Skeletal muscle tissue (tissue), 4 donors: Measurements from ENCODE around the gene SOCS7. TPM values are rescaled to one million over a fixed set of nuclear protein-coding genes. Genes with fewer than 3 reads are reported as not detected.

Experiments used
- H3K27ac ChIP-seq: one replicate; pipeline ENCODE4 v1.7.0; 2013; ENCODE audit warnings: mild to moderate bottlenecking, low read depth, low read length, inconsistent platforms
- H3K27me3 ChIP-seq, 3 donors: one replicate each; pipeline ENCODE4 v1.7.0; 2013; ENCODE audit warnings: low read length in 3 of 3; ENCODE audit not compliant: control insufficient read depth in 3 of 3, insufficient read depth in 3 of 3
- H3K36me3 ChIP-seq, 3 donors: one replicate each; pipeline ENCODE4 v1.7.0; 2013; ENCODE audit warnings: low read length in 3 of 3; ENCODE audit not compliant: control insufficient read depth in 3 of 3, insufficient read depth in 3 of 3
- H3K4me1 ChIP-seq, 3 donors: one replicate each; pipeline ENCODE4 v1.7.0; 2013; ENCODE audit warnings: low read length in 3 of 3, mild to moderate bottlenecking in 3 of 3; ENCODE audit not compliant: control insufficient read depth in 3 of 3, insufficient read depth in 3 of 3
- H3K4me3 ChIP-seq, 3 donors: one replicate each; pipeline ENCODE4 v1.7.0; 2013; ENCODE audit warnings: low read length in 3 of 3
- H3K9ac ChIP-seq, 3 donors: one replicate each; pipeline ENCODE4 v1.7.0; 2013; ENCODE audit warnings: low read length in 3 of 3, mild to moderate bottlenecking in 3 of 3, moderate library complexity in 2 of 3, low read depth in 1 of 3
- H3K9me3 ChIP-seq, 3 donors: one replicate each; pipeline ENCODE4 v1.7.0; 2013; ENCODE audit warnings: low read length in 3 of 3; ENCODE audit not compliant: control insufficient read depth in 3 of 3
- total RNA-seq: library from RNA; depleted of rRNA; stranded (reverse); fragments of >200 nt; gene quantifications from one replicate; pipeline ENCODE4 v1.2.3, GENCODE V29; 2014
- donor health status: Osteomylitis.

SOCS7 gene
- total RNA-seq = 13.0 TPM

GRCh38 chr17:38351412-38352222 is at the start of gene SOCS7:
SOCS7 (plus strand) TSS chr17:38351844; CDS start chr17:38352053, 209 bp downstream.
- Histone ChIP-seq H3K4me3 (peak within 1 kb of the TSS; percentile 83 to 90 (median 84)), H3K9ac (peak within 1 kb of the TSS; percentile 85 to 92 (median 88)), H3K9me3 (no peaks in the 10 kb centered on the region), H3K36me3 (no peaks in the 10 kb centered on the region), H3K27me3 (no peaks in the 10 kb centered on the region), H3K27ac (peak within 1 kb of the TSS; percentile 91), H3K4me1 (peaks cover 32 to 39% (median 35%) of the 10 kb centered on the region in 3 donors)

GRCh38 chr17:38315497-38315896 is 36.1 kb upstream of the SOCS7 start:
- H3K27me3 ChIP-seq = no peaks in the 10 kb centered on the region
- H3K9ac ChIP-seq = no peak overlapping the region
- H3K4me1 ChIP-seq = no peaks in the 10 kb centered on the region
- H3K9me3 ChIP-seq = no peaks in the 10 kb centered on the region
- peaks cover 4 to 10% (median 8%) of the 10 kb centered on the region in 3 donors for H3K36me3 ChIP-seq
- no peak overlapping the region for H3K4me3 ChIP-seq
- H3K27ac ChIP-seq = no peak overlapping the region

- Histone ChIP-seq H3K27ac (no peak overlapping the region), H3K36me3 (peaks cover 12 to 18% (median 17%) of the 10 kb centered on the region in 3 donors), H3K4me3 (no peak overlapping the region), H3K27me3 (no peaks in the 10 kb centered on the region), H3K9me3 (no peaks in the 10 kb centered on the region), H3K9ac (no peak overlapping the region), H3K4me1 (no peaks in the 10 kb centered on the region)
These were observed 34.6 kb upstream of the SOCS7 start for GRCh38 chr17:38317081-38317480.

GRCh38 chr17:38320482-38320881 is 31.2 kb upstream of the SOCS7 start:
- no peak overlapping the region for H3K9ac ChIP-seq
- H3K36me3 ChIP-seq = peaks cover 16 to 21% (median 18%) of the 10 kb centered on the region in 3 donors
- H3K27me3 ChIP-seq = no peaks in the 10 kb centered on the region

GRCh38 chr17:38322156-38322779 is 29.4 kb upstream of the SOCS7 start:
- H3K27ac ChIP-seq = no peak overlapping the region
- no peaks in the 10 kb centered on the region for H3K27me3 ChIP-seq
- H3K4me1 ChIP-seq = peaks cover 0 to 2% (median 0%) of the 10 kb centered on the region in 3 donors
- no peak overlapping the region for H3K9ac ChIP-seq
- no peaks in the 10 kb centered on the region for H3K9me3 ChIP-seq
- H3K36me3 ChIP-seq = peaks cover 16 to 21% (median 18%) of the 10 kb centered on the region in 3 donors
- H3K4me3 ChIP-seq = no peak overlapping the region

More at GRCh38 chr17:38320482-38320881, 31.2 kb upstream of the SOCS7 start:
- no peak overlapping the region for H3K4me3 ChIP-seq
- H3K4me1 ChIP-seq = no peaks in the 10 kb centered on the region
- no peaks in the 10 kb centered on the region for H3K9me3 ChIP-seq
- no peak overlapping the region for H3K27ac ChIP-seq

- H3K36me3 ChIP-seq = peaks cover 16 to 21% (median 18%) of the 10 kb centered on the region in 3 donors
- H3K9ac ChIP-seq = no peak overlapping the region
- peaks cover 0 to 2% (median 0%) of the 10 kb centered on the region in 3 donors for H3K4me1 ChIP-seq
- H3K9me3 ChIP-seq = no peaks in the 10 kb centered on the region
- no peak overlapping the region for H3K4me3 ChIP-seq
- no peak overlapping the region for H3K27ac ChIP-seq
- no peaks in the 10 kb centered on the region for H3K27me3 ChIP-seq
These were observed 28.7 kb upstream of the SOCS7 start for GRCh38 chr17:38322897-38323296.

- no peaks in the 10 kb centered on the region for H3K27me3 ChIP-seq
- H3K27ac ChIP-seq = no peak overlapping the region
These were observed 27.4 kb upstream of the SOCS7 start for GRCh38 chr17:38324141-38324697.

GRCh38 chr17:38324772-38325171 is 26.9 kb upstream of the SOCS7 start:
- Histone ChIP-seq H3K9ac (no peak overlapping the region), H3K36me3 (peaks cover 13 to 17% (median 16%) of the 10 kb centered on the region in 3 donors), H3K4me1 (peaks cover 0 to 2% (median 0%) of the 10 kb centered on the region in 3 donors), H3K27ac (no peak overlapping the region), H3K4me3 (no peak overlapping the region), H3K27me3 (no peaks in the 10 kb centered on the region), H3K9me3 (no peaks in the 10 kb centered on the region)

More at GRCh38 chr17:38324141-38324697, 27.4 kb upstream of the SOCS7 start:
- Histone ChIP-seq H3K4me3 (no peak overlapping the region), H3K4me1 (peaks cover 0 to 2% (median 0%) of the 10 kb centered on the region in 3 donors), H3K9ac (no peak overlapping the region), H3K9me3 (no peaks in the 10 kb centered on the region), H3K36me3 (peaks cover 16 to 21% (median 18%) of the 10 kb centered on the region in 3 donors)

GRCh38 chr17:38325221-38325851 is 26.3 kb upstream of the SOCS7 start:
- H3K27me3 ChIP-seq = no peaks in the 10 kb centered on the region
- H3K4me1 ChIP-seq = peaks cover 0 to 2% (median 0%) of the 10 kb centered on the region in 3 donors
- no peak overlapping the region for H3K9ac ChIP-seq
- no peaks in the 10 kb centered on the region for H3K9me3 ChIP-seq
- H3K27ac ChIP-seq = no peak overlapping the region
- H3K36me3 ChIP-seq = peaks cover 11 to 17% (median 15%) of the 10 kb centered on the region in 3 donors
- no peak overlapping the region for H3K4me3 ChIP-seq
